Calu3 (cell line): ENCODE results near the gene FNDC10. TPM values are rescaled to one million over a fixed set of nuclear protein-coding genes. Genes with fewer than 3 reads are reported as not detected.
"Not testable (repeated sequence)": the region's sequence is repeated elsewhere in the genome, so short reads cannot be mapped to it uniquely, and the experiment has no call there.

Source experiments
- BruUV-seq: library from RNA; stranded (reverse); fragments of 400-500 nt; replicated peaks from 2 replicates; lab custom pipeline; 2021; lab: Mats Ljungman, UMichigan
- CTCF ChIA-PET: fragments of 300-600 bp; sonication (Branson Sonifier 250); formaldehyde crosslinking; loops from one replicate; lab custom pipeline; 2022; ENCODE audit warnings: antibody characterized with exemption; lab: Charles Lee
- DNase-seq: peaks from one replicate; pipeline ENCODE4 v3.0.0; 2022
- H3K27ac Mint-ChIP-seq: one replicate; pipeline ENCODE4 v1.8.0; 2022; ENCODE audit warnings: mixed read lengths; ENCODE audit not compliant: unreplicated experiment
- H3K27me3 Mint-ChIP-seq: one replicate; pipeline ENCODE4 v1.8.0; 2022; ENCODE audit warnings: mixed read lengths; ENCODE audit not compliant: unreplicated experiment
- H3K36me3 Mint-ChIP-seq: one replicate; pipeline ENCODE4 v1.8.0; 2022; ENCODE audit warnings: mild to moderate bottlenecking, moderate library complexity, mixed read lengths; ENCODE audit not compliant: insufficient read depth, unreplicated experiment
- H3K4me1 Mint-ChIP-seq: one replicate; pipeline ENCODE4 v1.8.0; 2022; ENCODE audit warnings: mild to moderate bottlenecking, low read depth, mixed read lengths; ENCODE audit not compliant: unreplicated experiment
- H3K4me3 Mint-ChIP-seq: one replicate; pipeline ENCODE4 v1.8.0; 2022; ENCODE audit warnings: mild to moderate bottlenecking, low read depth, moderate library complexity, mixed read lengths; ENCODE audit not compliant: unreplicated experiment
- H3K9me3 Mint-ChIP-seq: one replicate; pipeline ENCODE4 v1.8.0; 2022; ENCODE audit warnings: low read depth, mixed read lengths; ENCODE audit not compliant: unreplicated experiment
- intact Hi-C: fragments of 100-400 bp; cut with micrococcal nuclease; formaldehyde crosslinking; loops from one replicate; pipeline ENCODE4 v1.10.0; 2022; ENCODE audit not compliant: unreplicated experiment
- total RNA-seq: library from RNA; stranded (reverse); gene quantifications from 2 replicates; pipeline ENCODE4 v1.2.3, GENCODE V29; 2022
- TF ChIP-seq, protein P1 (sequence below): fragments of 200-600 bp; IDR thresholded peaks from one replicate; pipeline ENCODE4 v1.8.0; 2022; ENCODE audit warnings: antibody characterized with exemption; ENCODE audit not compliant: unreplicated experiment

The FNDC10 gene
- total RNA-seq, 1 experiment from 2014 or later, result 3.5 TPM

GRCh38 chr1:1637479-1637875 is 37.5 kb upstream of the FNDC10 start:
- intact Hi-C loops, CTCF ChIA-PET, H3K4me3 Mint-ChIP-seq, H3K9me3 Mint-ChIP-seq, H3K4me1 Mint-ChIP-seq, H3K27ac Mint-ChIP-seq, BruUV-seq, DNase-seq, H3K36me3 Mint-ChIP-seq, H3K27me3 Mint-ChIP-seq: not testable (repeated sequence)

DNA sequence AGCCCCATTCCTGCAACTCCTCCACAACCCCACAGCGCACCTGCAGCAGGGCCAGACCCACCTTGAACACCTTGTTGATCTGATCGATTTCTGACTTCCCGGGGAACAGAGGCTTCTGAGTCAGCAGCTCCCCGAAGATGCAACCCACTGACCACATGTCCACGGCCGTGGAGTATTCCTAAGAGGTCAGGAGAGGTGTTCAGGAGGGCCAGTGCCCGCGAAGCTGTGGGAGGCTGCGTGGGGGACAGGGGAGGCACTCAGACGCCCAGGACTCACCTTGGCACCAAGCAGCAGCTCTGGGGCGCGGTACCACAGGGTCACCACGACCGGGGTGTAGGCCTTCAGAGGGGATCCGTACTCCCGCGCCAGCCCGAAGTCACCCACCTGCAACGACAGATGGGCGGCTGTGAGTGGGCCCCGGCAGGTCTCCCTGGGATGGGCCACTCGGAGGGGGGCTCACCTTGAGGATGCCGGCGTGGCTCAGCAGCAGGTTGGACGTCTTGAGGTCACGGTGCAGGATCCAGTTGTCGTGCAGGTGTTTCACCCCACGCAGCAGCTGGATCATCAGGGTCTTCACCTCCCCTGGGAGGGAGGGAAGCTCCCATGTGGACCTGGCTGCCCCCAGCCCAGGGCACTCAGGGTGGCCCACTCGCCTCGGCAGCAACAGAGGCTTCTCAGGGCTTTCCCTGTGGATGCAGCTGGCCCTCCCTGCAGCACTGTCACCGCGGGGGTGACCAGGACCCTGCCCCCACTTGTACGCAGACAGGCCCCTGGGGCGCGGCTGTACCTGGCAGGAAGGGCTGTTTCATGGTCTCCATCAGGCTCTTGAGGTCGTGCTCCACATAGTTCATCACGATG is 36.9 kb upstream of the FNDC10 start:
- H3K9me3 Mint-ChIP-seq, H3K36me3 Mint-ChIP-seq, H3K27ac Mint-ChIP-seq, CTCF ChIA-PET, DNase-seq, intact Hi-C loops, H3K4me1 Mint-ChIP-seq, BruUV-seq, H3K27me3 Mint-ChIP-seq, H3K4me3 Mint-ChIP-seq: not testable (repeated sequence)

- BruUV-seq, CTCF ChIA-PET: not testable (repeated sequence)
Observed at GRCh38 chr1:1634613-1635012, 34.7 kb upstream of the FNDC10 start.

DNA sequence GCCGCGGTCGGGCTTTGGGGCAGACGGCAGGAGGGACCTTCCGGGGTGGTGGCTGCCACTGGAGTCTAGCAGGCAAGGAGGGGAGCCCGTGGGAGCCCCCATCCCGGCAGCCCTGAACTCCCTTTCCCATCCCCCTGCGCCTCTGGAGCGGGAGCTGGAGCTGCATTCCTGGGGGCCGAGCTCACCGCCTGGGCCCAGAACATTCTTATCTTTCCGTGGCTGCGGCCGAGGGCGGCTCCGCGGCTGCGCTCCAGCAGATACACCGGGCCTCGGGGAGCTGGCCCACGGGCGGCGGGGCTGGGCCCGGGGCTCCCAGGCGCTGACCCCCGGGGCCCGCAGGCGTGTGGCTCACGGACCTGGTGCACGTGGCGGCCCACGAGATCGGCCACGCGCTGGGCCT is 33.5 kb upstream of the FNDC10 start:
- intact Hi-C loops, BruUV-seq, CTCF ChIA-PET, H3K27me3 Mint-ChIP-seq, H3K9me3 Mint-ChIP-seq, H3K4me1 Mint-ChIP-seq, H3K4me3 Mint-ChIP-seq, H3K36me3 Mint-ChIP-seq, H3K27ac Mint-ChIP-seq, DNase-seq: not testable (repeated sequence)

More at GRCh38 chr1:1634613-1635012, 34.7 kb upstream of the FNDC10 start:
- intact Hi-C loops, H3K9me3 Mint-ChIP-seq, H3K4me1 Mint-ChIP-seq, H3K27ac Mint-ChIP-seq, H3K27me3 Mint-ChIP-seq, H3K4me3 Mint-ChIP-seq, DNase-seq, H3K36me3 Mint-ChIP-seq: not testable (repeated sequence)

- no peaks in the 10 kb centered on the region for H3K27me3 Mint-ChIP-seq
- no peaks in the 10 kb centered on the region for H3K9me3 Mint-ChIP-seq
- intact Hi-C loops, result no loop called here
- no peaks in the 10 kb centered on the region for H3K4me1 Mint-ChIP-seq
- BruUV-seq, result no TSS peak
- H3K27ac Mint-ChIP-seq, result no peak within 1 kb of the TSS
- TF ChIP-seq, protein P1, sequence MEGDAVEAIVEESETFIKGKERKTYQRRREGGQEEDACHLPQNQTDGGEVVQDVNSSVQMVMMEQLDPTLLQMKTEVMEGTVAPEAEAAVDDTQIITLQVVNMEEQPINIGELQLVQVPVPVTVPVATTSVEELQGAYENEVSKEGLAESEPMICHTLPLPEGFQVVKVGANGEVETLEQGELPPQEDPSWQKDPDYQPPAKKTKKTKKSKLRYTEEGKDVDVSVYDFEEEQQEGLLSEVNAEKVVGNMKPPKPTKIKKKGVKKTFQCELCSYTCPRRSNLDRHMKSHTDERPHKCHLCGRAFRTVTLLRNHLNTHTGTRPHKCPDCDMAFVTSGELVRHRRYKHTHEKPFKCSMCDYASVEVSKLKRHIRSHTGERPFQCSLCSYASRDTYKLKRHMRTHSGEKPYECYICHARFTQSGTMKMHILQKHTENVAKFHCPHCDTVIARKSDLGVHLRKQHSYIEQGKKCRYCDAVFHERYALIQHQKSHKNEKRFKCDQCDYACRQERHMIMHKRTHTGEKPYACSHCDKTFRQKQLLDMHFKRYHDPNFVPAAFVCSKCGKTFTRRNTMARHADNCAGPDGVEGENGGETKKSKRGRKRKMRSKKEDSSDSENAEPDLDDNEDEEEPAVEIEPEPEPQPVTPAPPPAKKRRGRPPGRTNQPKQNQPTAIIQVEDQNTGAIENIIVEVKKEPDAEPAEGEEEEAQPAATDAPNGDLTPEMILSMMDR, result no peak
- DNase-seq, result no peak
- no peak within 1 kb of the TSS for H3K4me3 Mint-ChIP-seq
- CTCF ChIA-PET, result no interaction called here
- H3K36me3 Mint-ChIP-seq, result peaks cover 12% of the 10 kb centered on the region
Observed at GRCh38 chr1:1631782-1632420, 32.0 kb upstream of the FNDC10 start, which contains the start of gene MMP23B. TSS of gene MMP23B (plus strand) at chr1:1632173. CDS start at chr1:1632219, 46 bp downstream.

GRCh38 chr1:1630965-1631781 is 31.2 kb upstream of the FNDC10 start:
- Mint-ChIP-seq H3K4me1 (no peaks in the 10 kb centered on the region), H3K4me3 (no peak overlapping the region), H3K27ac (no peak overlapping the region), H3K9me3 (no peaks in the 10 kb centered on the region), H3K27me3 (no peaks in the 10 kb centered on the region), H3K36me3 (peaks cover 6% of the 10 kb centered on the region)
- intact Hi-C loops, result no loop called here
- no TSS peak for BruUV-seq
- CTCF ChIA-PET, result no interaction called here
- DNase-seq, result no peak
- TF ChIP-seq, protein P1, result no peak
